Fibroblast of pulmonary artery (primary cell): ENCODE data around the gene GRK4.
"Not testable (repeated sequence)": the region's sequence is repeated elsewhere in the genome, so short reads cannot be mapped to it uniquely, and the experiment has no call there.

Experiments
- DNase-seq: peaks from one replicate; pipeline ENCODE4 v3.0.0-alpha.2; 2010; ENCODE audit warnings: low read depth
- H3K4me3 ChIP-seq: replicated peaks from 2 replicates; pipeline ENCODE4 v1.5.1; 2011; ENCODE audit warnings: low read depth, mild to moderate bottlenecking, control low read depth, low read length, moderate library complexity
- TF ChIP-seq, protein P1 (sequence below): IDR thresholded peaks from 2 replicates; pipeline ENCODE4 v1.5.1; 2011; ENCODE audit warnings: mild to moderate bottlenecking, control low read depth, low read length, inconsistent platforms; ENCODE audit errors: missing control alignments

The GRK4 gene

DNA sequence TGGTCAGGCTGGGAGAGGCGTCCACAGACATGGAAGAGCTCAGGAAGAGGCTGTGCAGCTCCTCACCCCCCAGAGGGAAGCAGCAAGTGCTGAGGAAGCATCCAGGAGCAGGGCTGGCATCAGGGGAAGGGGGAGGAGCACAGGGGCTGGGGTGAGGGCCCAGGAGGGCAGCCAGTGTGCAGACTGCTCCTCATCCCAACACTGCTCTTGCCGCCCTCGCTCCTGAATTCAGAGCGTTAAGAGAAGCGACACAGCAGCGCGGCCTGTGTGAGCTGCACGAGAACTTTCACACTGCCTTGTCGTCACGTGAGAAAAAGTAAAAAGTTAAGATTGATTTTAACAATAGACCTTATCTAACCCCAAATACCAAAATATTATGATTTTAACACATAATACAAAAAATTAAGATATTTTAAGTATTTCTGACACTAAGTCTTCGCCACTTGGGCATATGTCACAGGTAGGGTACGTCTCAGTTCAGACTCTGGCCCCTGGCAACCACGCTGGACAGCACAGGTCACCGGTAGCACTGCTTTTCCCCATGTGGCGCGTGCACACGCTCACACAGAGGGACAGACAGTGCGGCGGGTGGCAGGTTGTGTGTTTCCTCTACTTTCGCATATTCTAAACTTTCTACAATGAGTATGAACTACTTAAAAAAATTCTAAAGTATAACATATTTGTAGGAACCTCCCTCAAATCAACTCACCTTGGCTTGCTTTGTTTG, 19.8 kb upstream of the GRK4 start:
- no peak for DNase-seq
- TF ChIP-seq, protein P1, sequence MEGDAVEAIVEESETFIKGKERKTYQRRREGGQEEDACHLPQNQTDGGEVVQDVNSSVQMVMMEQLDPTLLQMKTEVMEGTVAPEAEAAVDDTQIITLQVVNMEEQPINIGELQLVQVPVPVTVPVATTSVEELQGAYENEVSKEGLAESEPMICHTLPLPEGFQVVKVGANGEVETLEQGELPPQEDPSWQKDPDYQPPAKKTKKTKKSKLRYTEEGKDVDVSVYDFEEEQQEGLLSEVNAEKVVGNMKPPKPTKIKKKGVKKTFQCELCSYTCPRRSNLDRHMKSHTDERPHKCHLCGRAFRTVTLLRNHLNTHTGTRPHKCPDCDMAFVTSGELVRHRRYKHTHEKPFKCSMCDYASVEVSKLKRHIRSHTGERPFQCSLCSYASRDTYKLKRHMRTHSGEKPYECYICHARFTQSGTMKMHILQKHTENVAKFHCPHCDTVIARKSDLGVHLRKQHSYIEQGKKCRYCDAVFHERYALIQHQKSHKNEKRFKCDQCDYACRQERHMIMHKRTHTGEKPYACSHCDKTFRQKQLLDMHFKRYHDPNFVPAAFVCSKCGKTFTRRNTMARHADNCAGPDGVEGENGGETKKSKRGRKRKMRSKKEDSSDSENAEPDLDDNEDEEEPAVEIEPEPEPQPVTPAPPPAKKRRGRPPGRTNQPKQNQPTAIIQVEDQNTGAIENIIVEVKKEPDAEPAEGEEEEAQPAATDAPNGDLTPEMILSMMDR, result no peak
- no peak overlapping the region for H3K4me3 ChIP-seq

DNA sequence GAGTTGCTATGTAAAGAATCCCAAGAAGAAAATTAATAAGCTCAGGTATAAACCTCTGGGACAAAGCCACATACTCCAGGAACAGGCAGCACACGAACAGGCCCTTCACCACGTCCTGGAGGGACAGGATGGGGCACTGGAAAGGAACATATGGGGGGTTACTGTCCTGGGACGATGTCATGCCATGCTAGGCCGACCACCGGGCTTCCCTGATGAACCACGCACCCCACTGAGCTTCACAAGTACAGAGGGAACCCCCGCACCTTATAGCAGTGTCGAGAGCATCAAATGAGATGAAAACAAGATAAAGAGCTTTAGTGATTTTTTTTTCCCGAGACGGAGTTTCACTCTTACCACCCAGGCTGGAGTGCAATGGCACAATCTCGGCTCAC, 19.3 kb upstream of the GRK4 start:
- no peak for DNase-seq
- TF ChIP-seq, protein P1, result no peak
- H3K4me3 ChIP-seq, result no peak overlapping the region

DNA sequence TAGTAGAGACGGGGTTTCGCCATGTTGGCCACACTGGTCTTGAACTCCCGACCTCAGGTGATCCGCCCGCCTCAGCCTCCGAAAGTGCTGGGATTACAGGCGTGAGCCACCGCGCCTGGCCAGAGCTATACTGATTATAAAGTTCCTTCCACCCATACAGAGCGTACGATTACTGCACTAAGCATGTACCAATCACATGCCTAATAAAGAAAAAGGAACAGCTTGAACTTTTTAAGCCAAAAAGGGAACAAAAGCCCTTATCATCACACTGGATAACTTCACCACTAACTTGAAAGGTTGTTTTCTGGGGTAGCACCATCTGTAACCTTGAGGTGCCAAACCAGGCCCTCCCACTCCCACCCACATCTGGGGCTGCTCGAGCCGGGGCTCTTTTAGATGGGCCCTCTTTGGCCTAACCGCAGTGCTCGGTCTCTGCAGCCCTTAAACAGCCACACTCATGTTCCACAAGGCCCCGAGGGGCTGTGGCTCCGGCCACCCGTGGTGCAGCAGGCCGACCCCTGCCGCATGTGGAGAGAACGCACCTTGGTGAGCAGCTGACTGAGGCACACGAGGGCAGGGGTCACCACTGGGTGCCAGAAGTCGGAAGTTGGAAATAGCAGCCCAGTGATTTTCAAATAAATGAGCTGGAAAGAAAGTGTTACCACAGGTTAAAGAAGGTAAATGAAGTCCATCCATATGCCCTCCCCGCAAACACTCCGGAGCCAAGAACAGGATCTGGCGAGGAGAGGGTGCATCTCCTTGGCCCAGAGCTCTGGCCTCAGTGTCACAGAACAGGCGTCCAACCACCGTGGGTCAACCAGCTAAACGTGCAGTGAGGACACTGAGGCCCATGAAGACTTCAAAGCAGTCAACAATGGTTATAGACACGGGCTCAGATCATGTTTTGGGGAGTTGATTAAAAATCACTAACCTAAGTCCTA, 18.5 kb upstream of the GRK4 start:
- TF ChIP-seq, protein P1, result no peak
- no peak for DNase-seq

DNA sequence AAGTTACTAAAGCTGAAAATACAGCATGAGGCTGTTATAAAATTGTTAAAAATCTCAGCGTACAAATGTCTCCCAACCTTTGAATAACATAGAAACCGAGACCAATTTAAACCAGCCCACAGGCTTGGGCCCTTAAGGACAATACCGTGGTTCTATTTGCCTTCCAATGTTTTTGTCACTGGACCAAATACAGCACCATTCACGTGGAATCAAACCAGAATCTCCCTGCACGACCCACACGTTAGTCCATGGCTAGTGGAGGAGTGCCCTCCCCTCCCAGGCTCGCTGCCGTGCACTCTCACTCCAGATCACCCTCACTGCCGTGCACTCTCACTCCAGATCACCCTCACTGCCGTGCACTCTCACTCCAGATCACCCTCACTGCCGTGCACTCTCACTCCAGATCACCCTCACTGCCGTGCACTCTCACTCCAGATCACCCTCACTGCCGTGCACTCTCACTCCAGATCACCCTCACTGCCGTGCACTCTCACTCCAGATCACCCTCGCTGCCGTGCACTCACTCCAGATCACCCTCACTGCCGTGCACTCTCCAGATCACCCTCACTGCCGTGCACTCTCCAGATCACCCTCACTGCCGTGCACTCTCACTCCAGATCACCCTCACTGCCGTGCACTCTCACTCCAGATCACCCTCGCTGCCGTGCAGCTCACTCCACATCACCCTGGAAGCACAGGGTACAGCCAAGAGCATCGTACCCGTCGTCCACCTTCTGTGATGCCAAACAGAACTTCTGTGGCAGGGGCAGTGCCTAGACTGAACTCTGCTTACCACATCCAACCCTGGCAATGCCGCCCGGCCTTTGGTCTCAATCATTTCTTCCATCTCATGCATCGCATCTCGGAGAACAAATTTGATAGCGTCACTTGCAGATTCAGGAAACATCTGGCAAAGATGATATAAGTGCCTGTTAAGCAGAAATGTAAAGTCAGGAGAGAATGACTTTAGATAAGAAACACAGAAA, 17.5 kb upstream of the GRK4 start:
- H3K4me3 ChIP-seq, DNase-seq: not testable (repeated sequence)

More for the DNA sequence above, 18.5 kb upstream of the GRK4 start:
- no peak overlapping the region for H3K4me3 ChIP-seq

DNA sequence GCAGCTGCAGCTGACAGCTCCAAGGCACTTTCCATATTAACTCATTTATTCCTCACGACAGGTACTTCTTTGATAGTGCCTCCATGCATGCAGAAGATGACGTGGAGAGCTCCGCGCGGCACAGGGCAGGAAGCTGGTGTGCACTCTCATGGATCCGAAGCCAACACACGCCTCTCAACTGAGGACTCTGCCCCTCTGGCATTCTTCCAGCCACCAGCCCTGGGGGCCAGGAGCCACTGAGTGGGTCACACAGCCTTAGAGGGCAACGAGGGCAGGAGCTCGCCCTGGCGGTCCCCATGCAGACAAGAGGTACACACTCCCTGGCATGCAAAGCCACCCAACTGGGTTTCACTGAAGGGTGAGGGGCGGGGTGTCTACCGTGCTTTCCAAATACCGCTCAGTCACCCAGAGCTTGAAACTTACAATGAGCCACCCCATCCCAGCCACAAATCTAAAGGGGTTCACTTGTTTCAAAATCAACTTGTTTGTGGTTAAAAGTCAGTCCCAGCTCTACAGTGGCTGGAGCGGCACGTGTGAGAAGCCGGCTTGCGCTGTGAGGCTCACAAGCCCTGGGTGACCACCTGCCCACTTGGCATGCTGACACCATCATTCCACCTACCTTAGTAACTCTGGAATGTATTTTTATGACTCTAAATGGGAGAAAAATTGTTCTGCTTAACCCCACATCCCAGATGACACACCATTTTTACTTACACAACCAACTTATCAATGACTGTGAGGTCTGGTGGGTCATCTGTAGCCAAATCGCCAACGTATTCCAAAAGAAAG, 16.4 kb upstream of the GRK4 start:
- TF ChIP-seq, protein P1, result no peak
- no peak for DNase-seq
- H3K4me3 ChIP-seq, result no peak overlapping the region

DNA sequence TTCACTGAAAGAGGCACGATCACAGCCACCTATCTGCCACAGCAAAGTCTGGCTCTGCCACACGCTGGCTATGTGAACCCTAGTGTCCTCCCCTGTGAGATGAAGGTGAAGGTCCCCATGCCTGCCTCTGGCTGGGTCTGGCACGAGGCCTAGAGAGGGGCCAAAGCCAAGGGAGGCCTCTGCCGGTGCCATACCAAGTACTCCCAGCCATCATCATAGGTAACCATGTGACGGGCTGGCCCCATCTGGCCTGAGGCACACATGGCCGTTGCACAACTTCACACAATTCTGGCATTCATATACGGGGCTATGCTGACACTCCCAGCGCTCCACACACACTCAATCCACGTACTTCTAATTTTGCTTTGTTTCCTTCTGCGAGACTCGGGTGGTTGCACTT, 15.4 kb upstream of the GRK4 start:
- DNase-seq, result no peak
- no peak overlapping the region for H3K4me3 ChIP-seq
- TF ChIP-seq, protein P1, result no peak
